H9 (cell line): Measurements from ENCODE around the gene TMEM95. TPM values are rescaled to one million over a fixed set of nuclear protein-coding genes. Genes with fewer than 3 reads are reported as not detected.

Experiments
- DNase-seq: peaks from one replicate; pipeline ENCODE4 v3.0.0-alpha.2; 2017
- H2AFZ ChIP-seq: one replicate; pipeline ENCODE4 v1.6.1; 2013; ENCODE audit warnings: mild to moderate bottlenecking, low read length, control low read depth, moderate library complexity
- H2AK5ac ChIP-seq: 2 replicates; pipeline ENCODE4 v1.6.1; 2013; ENCODE audit warnings: low read length, control low read depth, mixed read lengths; ENCODE audit not compliant: insufficient read length
- H2BK120ac ChIP-seq: one replicate; pipeline ENCODE4 v1.6.1; 2013; ENCODE audit warnings: low read depth, mild to moderate bottlenecking, low read length, control low read depth, inconsistent platforms; ENCODE audit not compliant: poor library complexity, severe bottlenecking
- H2BK12ac ChIP-seq: 2 replicates; pipeline ENCODE4 v1.6.1; 2013; ENCODE audit warnings: low read length, control low read depth, mixed read lengths, low read depth; ENCODE audit not compliant: insufficient read length
- H2BK15ac ChIP-seq: 2 replicates; pipeline ENCODE4 v1.6.1; 2013; ENCODE audit warnings: low read depth, low read length, control low read depth
- H2BK20ac ChIP-seq: one replicate; pipeline ENCODE4 v1.6.1; 2013; ENCODE audit warnings: low read depth, mild to moderate bottlenecking, low read length, control low read depth, inconsistent platforms; ENCODE audit not compliant: poor library complexity, severe bottlenecking
- H2BK5ac ChIP-seq: 2 replicates; pipeline ENCODE4 v1.6.1; 2013; ENCODE audit warnings: low read length, control low read depth, mixed read lengths; ENCODE audit not compliant: insufficient read length
- H3K14ac ChIP-seq: 2 replicates; pipeline ENCODE4 v1.6.1; 2013; ENCODE audit warnings: low read length, control low read depth; ENCODE audit not compliant: insufficient read depth
- H3K18ac ChIP-seq: 2 replicates; pipeline ENCODE4 v1.6.1; 2013; ENCODE audit warnings: low read depth, mild to moderate bottlenecking, mixed read lengths, low read length, control low read depth; ENCODE audit not compliant: insufficient read length
- H3K23ac ChIP-seq: 2 replicates; pipeline ENCODE4 v1.6.1; 2013; ENCODE audit warnings: low read length, control low read depth, mixed read lengths, low read depth; ENCODE audit not compliant: insufficient read length
- H3K23me2 ChIP-seq: 2 replicates; pipeline ENCODE4 v1.6.1; 2013; ENCODE audit warnings: low read depth, mild to moderate bottlenecking, mixed read lengths, low read length, control low read depth; ENCODE audit not compliant: insufficient read length, poor library complexity, severe bottlenecking
- H3K27ac ChIP-seq: 2 replicates; pipeline ENCODE4 v1.5.1; 2013; ENCODE audit warnings: low read length, control low read depth, mixed read lengths, low read depth; ENCODE audit not compliant: insufficient read length
- H3K27me3 ChIP-seq: 2 replicates; pipeline ENCODE4 v1.6.1; 2013; ENCODE audit warnings: low read length, control low read depth, inconsistent platforms; ENCODE audit not compliant: insufficient read depth
- H3K4ac ChIP-seq: 2 replicates; pipeline ENCODE4 v1.6.1; 2013; ENCODE audit warnings: low read depth, mild to moderate bottlenecking, control low read depth, inconsistent platforms, low read length, moderate library complexity
- H3K4me1 ChIP-seq: 2 replicates; pipeline ENCODE4 v1.6.1; 2013; ENCODE audit warnings: low read length, control low read depth, inconsistent platforms; ENCODE audit not compliant: insufficient read depth
- H3K4me2 ChIP-seq: 2 replicates; pipeline ENCODE4 v1.6.1; 2013; ENCODE audit warnings: low read length, control low read depth, mixed read lengths; ENCODE audit not compliant: insufficient read length, insufficient read depth
- H3K56ac ChIP-seq: 2 replicates; pipeline ENCODE4 v1.6.1; 2013; ENCODE audit warnings: low read depth, mild to moderate bottlenecking, mixed read lengths, low read length, control low read depth; ENCODE audit not compliant: insufficient read length
- H3K79me1 ChIP-seq: 2 replicates; pipeline ENCODE4 v1.6.1; 2013; ENCODE audit warnings: low read depth, mild to moderate bottlenecking, moderate library complexity, low read length, control low read depth, inconsistent platforms; ENCODE audit not compliant: insufficient read depth, poor library complexity, severe bottlenecking
- H3K79me2 ChIP-seq: 2 replicates; pipeline ENCODE4 v1.6.1; 2013; ENCODE audit warnings: low read length, control low read depth, inconsistent platforms; ENCODE audit not compliant: insufficient read depth
- H3K9ac ChIP-seq: 2 replicates; pipeline ENCODE4 v1.6.1; 2013; ENCODE audit warnings: low read length, control low read depth, mixed read lengths; ENCODE audit not compliant: insufficient read length; ENCODE audit errors: extremely low read depth
- H3K9me3 ChIP-seq: one replicate; pipeline ENCODE4 v1.6.1; 2013; ENCODE audit warnings: low read depth, low read length, inconsistent platforms; ENCODE audit not compliant: control insufficient read depth
- H3T11ph ChIP-seq: one replicate; pipeline ENCODE4 v1.6.1; 2013; ENCODE audit warnings: mild to moderate bottlenecking, low read length, control low read depth, inconsistent platforms
- H4K20me1 ChIP-seq: one replicate; pipeline ENCODE4 v1.6.1; 2013; ENCODE audit not compliant: control insufficient read depth, insufficient read length, insufficient read depth
- H4K5ac ChIP-seq: 2 replicates; pipeline ENCODE4 v1.6.1; 2013; ENCODE audit warnings: low read depth, mild to moderate bottlenecking, mixed read lengths, low read length, control low read depth; ENCODE audit not compliant: insufficient read length
- H4K8ac ChIP-seq: replicated peaks from 2 replicates; pipeline ENCODE4 v1.6.1; 2013; ENCODE audit warnings: low read length, control low read depth, mixed read lengths, low read depth; ENCODE audit not compliant: insufficient read length
- H4K91ac ChIP-seq: 2 replicates; pipeline ENCODE4 v1.6.1; 2013; ENCODE audit warnings: low read depth, mild to moderate bottlenecking, moderate library complexity, mixed read lengths, low read length, control low read depth; ENCODE audit not compliant: insufficient read length
- H3K27ac Mint-ChIP-seq, 3 experiments: 2 replicates in 2 of 3; 3 replicates in 1 of 3; pipeline ENCODE4 v1.8.0; 2020 to 2021; ENCODE audit warnings: mixed read lengths in 3 of 3, mild to moderate bottlenecking in 1 of 3, moderate library complexity in 1 of 3
- H3K27me3 Mint-ChIP-seq: 2 replicates; pipeline ENCODE4 v1.8.0; 2021; ENCODE audit warnings: low read depth, mild to moderate bottlenecking, moderate library complexity, mixed read lengths
- H3K36me3 Mint-ChIP-seq, 3 experiments: 2 replicates in 2 of 3; 3 replicates in 1 of 3; pipeline ENCODE4 v1.8.0; 2020 to 2021; ENCODE audit warnings: low read depth in 3 of 3, mixed read lengths in 3 of 3; ENCODE audit not compliant: insufficient read depth in 1 of 3
- H3K4me1 Mint-ChIP-seq, 2 experiments: 2 replicates each; pipeline ENCODE4 v1.8.0; 2020; ENCODE audit warnings: mixed read lengths in 2 of 2
- H3K4me3 Mint-ChIP-seq, 2 experiments: 2 replicates in 1 of 2; 3 replicates in 1 of 2; pipeline ENCODE4 v1.8.0; 2020 to 2021; ENCODE audit warnings: mild to moderate bottlenecking in 2 of 2, mixed read lengths in 2 of 2, moderate library complexity in 1 of 2
- H3K9me3 Mint-ChIP-seq, 2 experiments: 2 replicates in 1 of 2; 3 replicates in 1 of 2; pipeline ENCODE4 v1.8.0; 2020; ENCODE audit warnings: mild to moderate bottlenecking in 2 of 2, mixed read lengths in 2 of 2, moderate library complexity in 1 of 2
- CTCF ChIP-seq: fragments of 200-600 bp; sonication (generic); conservative IDR thresholded peaks from 3 replicates; pipeline ENCODE4 v1.8.0; 2021; ENCODE audit warnings: antibody characterized with exemption, mild to moderate bottlenecking
- WGBS: extraction: QIAGEN DNeasy Blood & Tissue Kit; methylation state at CpG from one replicate; pipeline ENCODE4 v1.1.7; 2013; ENCODE audit warnings: missing lambda C conversion rate, low lambda C conversion rate, mixed read lengths; ENCODE audit not compliant: insufficient read length; ENCODE audit errors: extremely low coverage; 5-methylcytosine and 5-hydroxymethylcytosine counted together
- total RNA-seq: library from RNA; stranded (reverse); gene quantifications from 2 replicates; pipeline ENCODE4 v1.2.1, GENCODE V29; 2021

The TMEM95 gene
- total RNA-seq, 1 experiment from 2014 or later: not detected

DNA sequence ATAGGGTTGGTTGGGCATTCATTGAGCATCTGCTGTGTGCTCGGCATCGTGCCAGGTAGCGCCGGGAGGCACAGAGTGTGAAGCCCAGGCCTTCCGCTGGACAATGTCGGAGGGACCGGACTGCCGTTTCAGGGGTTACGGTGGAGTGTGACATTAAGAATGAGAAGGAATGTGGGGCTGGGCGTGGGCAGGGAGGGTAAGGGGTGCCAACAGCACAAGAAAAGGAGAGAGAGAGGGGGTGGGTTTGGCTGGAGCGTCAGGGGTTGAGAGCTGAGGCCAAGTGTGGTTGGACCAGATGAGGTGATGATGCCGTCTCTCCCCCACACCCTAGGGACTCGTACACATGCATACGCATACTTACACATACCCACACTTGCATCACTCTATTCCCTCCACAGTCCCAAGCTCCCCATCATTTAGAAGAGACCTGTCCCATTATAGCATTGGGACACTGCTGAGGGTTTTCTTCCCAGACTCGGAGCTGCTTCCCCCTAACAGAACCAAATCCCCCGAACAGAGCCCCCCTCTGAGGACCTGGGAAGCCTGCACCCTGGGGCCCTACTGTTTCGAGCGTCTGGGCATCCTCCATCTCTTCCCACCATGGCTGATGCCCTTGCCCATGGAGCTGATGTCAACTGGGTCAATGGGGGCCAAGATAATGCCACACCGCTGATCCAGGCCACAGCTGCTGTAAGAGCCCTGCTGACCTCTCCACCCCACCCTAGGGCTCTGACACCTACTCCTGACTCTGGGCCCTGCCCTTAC, 6.3 kb upstream of the TMEM95 start:
- H3K27me3 ChIP-seq: no peaks in the 10 kb centered on the region
- no peak overlapping the region for H3K4me2 ChIP-seq
- 0 out of 2 replicates have a peak, but pooled peaks cover 2% of the 10 kb centered on the region for H3K4me1 ChIP-seq
- no peak overlapping the region for H3K56ac ChIP-seq
- no peak overlapping the region for H2BK20ac ChIP-seq
- no peak overlapping the region for H2BK15ac ChIP-seq
- Mint-ChIP-seq H3K36me3 (no peaks in the 10 kb centered on the region; a peak in 1 of 7 replicates), H3K27ac (no peak overlapping the region; a peak in 1 of 7 replicates), H3K27me3 (peaks cover 5% of the 10 kb centered on the region), H3K9me3 (no peaks in the 10 kb centered on the region), H3K4me3 (peak overlapping the region in 1 of 2 experiments; percentile 10; a peak in 1 of 5 replicates), H3K4me1 (peaks cover 21 to 23% of the 10 kb centered on the region in 2 experiments)
- WGBS: no CpG with 5 or more reads among the region's 19 CpGs
- H4K91ac ChIP-seq: no peak overlapping the region
- no peak overlapping the region for H2AK5ac ChIP-seq
- no peak for DNase-seq
- H3K23me2 ChIP-seq: peaks cover 12% of the 10 kb centered on the region
- no peak overlapping the region for H2BK12ac ChIP-seq
- no peak overlapping the region for H3K4ac ChIP-seq
- H3K14ac ChIP-seq: no peak overlapping the region; the same call in 1 of the 2 replicates
- TF ChIP-seq CTCF: no peak
- no peaks in the 10 kb centered on the region for H3K79me1 ChIP-seq
- no peaks in the 10 kb centered on the region for H4K20me1 ChIP-seq
- no peak overlapping the region for H3K18ac ChIP-seq
- H3K27ac ChIP-seq: no peak overlapping the region
- H4K8ac ChIP-seq: no peak overlapping the region
- H2AFZ ChIP-seq: no peak overlapping the region
- no peak overlapping the region for H2BK5ac ChIP-seq
- no peak overlapping the region for H3K23ac ChIP-seq
- H3K9ac ChIP-seq: no peak overlapping the region
- no peaks in the 10 kb centered on the region for H3K9me3 ChIP-seq
- H3T11ph ChIP-seq: no peak overlapping the region
- H4K5ac ChIP-seq: no peak overlapping the region
- no peak overlapping the region for H2BK120ac ChIP-seq
- no peaks in the 10 kb centered on the region for H3K79me2 ChIP-seq
